CD14-positive monocyte (primary cell): ENCODE results near the gene RELN. TPM values are rescaled to one million over a fixed set of nuclear protein-coding genes. Genes with fewer than 3 reads are reported as not detected.

Experiments used
- DNase-seq, 3 donors: peaks; one replicate each; pipeline ENCODE4 v3.0.0-alpha.2; 2011 to 2022
- H2AFZ ChIP-seq: 2 replicates; pipeline ENCODE4 v1.6.0; 2012; ENCODE audit warnings: mild to moderate bottlenecking, low read depth, low read length, inconsistent platforms; ENCODE audit not compliant: insufficient read depth, poor library complexity, severe bottlenecking
- H3K27ac ChIP-seq, 2 donors: 1 replicate in 1 of 2; 2 replicates in 1 of 2; pipeline ENCODE4 v1.5.1; 2012 to 2013; ENCODE audit warnings: low read length in 2 of 2, control low read depth in 1 of 2, inconsistent platforms in 1 of 2, low read depth in 1 of 2, mild to moderate bottlenecking in 1 of 2
- H3K27me3 ChIP-seq, 2 donors: one replicate each; pipeline versions ENCODE4 v1.6.0 to v1.6.1; 2011 to 2013; ENCODE audit warnings: low read length in 2 of 2; ENCODE audit not compliant: control insufficient read depth in 2 of 2, insufficient read depth in 2 of 2
- H3K36me3 ChIP-seq, 2 donors: replicated peaks in 1 of 2; 1 replicate in 1 of 2; 2 replicates in 1 of 2; pipeline versions ENCODE4 v1.5.1 to v1.6.1; 2012 to 2013; ENCODE audit warnings: low read length in 2 of 2, control low read depth in 1 of 2, inconsistent platforms in 1 of 2, mild to moderate bottlenecking in 1 of 2; ENCODE audit not compliant: insufficient read depth in 2 of 2, control insufficient read depth in 1 of 2
- H3K4me1 ChIP-seq, 2 donors: 1 replicate in 1 of 2; 2 replicates in 1 of 2; pipeline versions ENCODE4 v1.5.1 to v1.6.1; 2012 to 2013; ENCODE audit warnings: low read length in 2 of 2, control low read depth in 1 of 2, inconsistent platforms in 1 of 2, mild to moderate bottlenecking in 1 of 2, moderate library complexity in 1 of 2; ENCODE audit not compliant: insufficient read depth in 2 of 2, control insufficient read depth in 1 of 2
- H3K4me2 ChIP-seq: replicated peaks from 2 replicates; pipeline ENCODE3; 2012; ENCODE audit warnings: low read length, moderate library complexity, mild to moderate bottlenecking; ENCODE audit not compliant: poor library complexity, severe bottlenecking; ENCODE audit errors: extremely low read depth
- H3K4me3 ChIP-seq, 3 experiments: fragments of 200-600 bp in 1 of 3; sonication (generic) in 1 of 3; replicated peaks in 1 of 3; 1 replicate in 2 of 3; 2 replicates in 1 of 3; pipeline ENCODE4 v1.5.1; 2011 to 2013; ENCODE audit warnings: low read length in 3 of 3, mild to moderate bottlenecking in 3 of 3, control low read depth in 2 of 3, low read depth in 2 of 3, inconsistent platforms in 1 of 3, moderate library complexity in 1 of 3
- H3K79me2 ChIP-seq: 2 replicates; pipeline ENCODE4 v1.6.0; 2012; ENCODE audit warnings: mild to moderate bottlenecking, control low read depth, inconsistent platforms, low read length, moderate library complexity; ENCODE audit not compliant: insufficient read depth
- H3K9ac ChIP-seq: 2 replicates; pipeline ENCODE4 v1.6.0; 2017; ENCODE audit warnings: low read length, mild to moderate bottlenecking; ENCODE audit not compliant: insufficient read depth, poor library complexity, severe bottlenecking
- H3K9me3 ChIP-seq, 2 donors: replicated peaks in 1 of 2; 1 replicate in 1 of 2; 2 replicates in 1 of 2; pipeline versions ENCODE4 v1.5.1 to v1.6.1; 2012 to 2013; ENCODE audit warnings: low read length in 2 of 2, control low read depth in 1 of 2; ENCODE audit not compliant: control insufficient read depth in 1 of 2, insufficient read depth in 1 of 2
- H4K20me1 ChIP-seq: 2 replicates; pipeline ENCODE4 v1.6.0; 2012; ENCODE audit warnings: mild to moderate bottlenecking, low read length, control low read depth, moderate library complexity; ENCODE audit not compliant: insufficient read depth
- H3K27ac Mint-ChIP-seq, 7 donors: one replicate each; pipeline ENCODE4 v1.8.0; 2020; ENCODE audit warnings: mild to moderate bottlenecking in 7 of 7, mixed read lengths in 7 of 7, moderate library complexity in 6 of 7, inconsistent platforms in 2 of 7
- H3K27me3 Mint-ChIP-seq, 3 donors: one replicate each; pipeline ENCODE4 v1.8.0; 2021 to 2022; ENCODE audit warnings: low read depth in 3 of 3, mild to moderate bottlenecking in 3 of 3, mixed read lengths in 3 of 3, moderate library complexity in 3 of 3, inconsistent platforms in 1 of 3
- H3K36me3 Mint-ChIP-seq, 2 donors: one replicate each; pipeline ENCODE4 v1.8.0; 2020; ENCODE audit warnings: mixed read lengths in 2 of 2, inconsistent platforms in 1 of 2, mild to moderate bottlenecking in 1 of 2
- H3K4me1 Mint-ChIP-seq: one replicate; pipeline ENCODE4 v1.8.0; 2020; ENCODE audit warnings: mild to moderate bottlenecking, mixed read lengths
- H3K4me3 Mint-ChIP-seq, 2 donors: one replicate each; pipeline ENCODE4 v1.8.0; 2020; ENCODE audit warnings: mild to moderate bottlenecking in 2 of 2, mixed read lengths in 2 of 2, moderate library complexity in 1 of 2
- H3K9me3 Mint-ChIP-seq, 7 donors: one replicate each; pipeline ENCODE4 v1.8.0; 2020 to 2022; ENCODE audit warnings: mixed read lengths in 7 of 7, mild to moderate bottlenecking in 6 of 7, moderate library complexity in 6 of 7, inconsistent platforms in 2 of 7
- CTCF ChIP-seq: fragments of 200-600 bp; IDR thresholded peaks from one replicate; pipeline ENCODE4 v1.8.0; 2022; ENCODE audit warnings: antibody characterized with exemption, mild to moderate bottlenecking
- WGBS: methylation state at CpG from one replicate; pipeline ENCODE4 v1.1.5; 2013; ENCODE audit warnings: missing lambda C conversion rate; ENCODE audit not compliant: insufficient coverage; 5-methylcytosine and 5-hydroxymethylcytosine counted together
- intact Hi-C, 2 donors: fragments of 100-400 bp; cut with micrococcal nuclease; formaldehyde crosslinking; loops; one replicate each; pipeline versions ENCODE4 v1.15.0 to v1.15.1; 2023
- polyA plus RNA-seq, 3 donors: library from polyadenylated mRNA; depleted of rRNA in 1 of 3; unstranded in 2 of 3; stranded (reverse) in 1 of 3; fragments of 300-500 nt in 2 of 3; fragments of >200 nt in 1 of 3; fragmentation: Illumina TruSeq in 2 of 3; gene quantifications; 1 replicate in 2 of 3; 2 replicates in 1 of 3; pipeline ENCODE4 v1.2.3, GENCODE V29; 2012 to 2021

Gene RELN
- polyA plus RNA-seq, 3 donors = not detected

DNA sequence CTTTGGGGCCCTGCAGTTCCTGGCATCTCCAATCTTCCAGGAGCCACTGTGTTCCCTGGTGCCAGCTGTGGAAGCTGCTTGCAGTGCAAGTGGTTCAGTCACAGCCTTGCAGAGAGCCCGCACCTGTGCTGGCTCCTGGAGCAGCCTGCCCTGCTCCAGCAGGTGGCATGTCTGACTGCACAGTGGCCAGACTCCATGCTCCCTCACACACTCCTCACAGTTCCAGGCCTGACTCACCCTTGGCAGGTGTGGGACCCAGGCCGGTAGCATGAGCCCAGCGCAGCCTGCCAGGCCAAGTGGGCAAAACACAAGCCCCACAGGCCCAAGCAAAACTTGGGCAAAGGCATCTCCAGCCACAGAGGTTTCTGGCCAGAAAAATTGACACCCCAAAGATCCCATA is 33.6 kb upstream of the RELN start:
- H3K27ac Mint-ChIP-seq = no peak overlapping the region
- Histone ChIP-seq H3K9me3 (peaks cover 6 to 16% of the 10 kb centered on the region in 2 donors), H3K4me1 (no peaks in the 10 kb centered on the region), H3K9ac (no peak overlapping the region), H3K4me2 (no peak overlapping the region), H3K36me3 (no peaks in the 10 kb centered on the region), H3K27me3 (no peaks in the 10 kb centered on the region), H3K27ac (no peak overlapping the region), H3K4me3 (no peak overlapping the region), H3K79me2 (no peaks in the 10 kb centered on the region), H2AFZ (no peak overlapping the region), H4K20me1 (no peaks in the 10 kb centered on the region)
- intact Hi-C loops = no loop called here
- no peaks in the 10 kb centered on the region for H3K4me1 Mint-ChIP-seq
- TF ChIP-seq CTCF = no peak
- no peaks in the 10 kb centered on the region for H3K36me3 Mint-ChIP-seq
- H3K27me3 Mint-ChIP-seq = no peaks in the 10 kb centered on the region
- 95% methylated on average over 3 of the region's 3 CpGs for WGBS
- H3K4me3 Mint-ChIP-seq = no peak overlapping the region
- DNase-seq = no peak
- peaks cover 0 to 10% (median 4%) of the 10 kb centered on the region in 7 donors for H3K9me3 Mint-ChIP-seq

DNA sequence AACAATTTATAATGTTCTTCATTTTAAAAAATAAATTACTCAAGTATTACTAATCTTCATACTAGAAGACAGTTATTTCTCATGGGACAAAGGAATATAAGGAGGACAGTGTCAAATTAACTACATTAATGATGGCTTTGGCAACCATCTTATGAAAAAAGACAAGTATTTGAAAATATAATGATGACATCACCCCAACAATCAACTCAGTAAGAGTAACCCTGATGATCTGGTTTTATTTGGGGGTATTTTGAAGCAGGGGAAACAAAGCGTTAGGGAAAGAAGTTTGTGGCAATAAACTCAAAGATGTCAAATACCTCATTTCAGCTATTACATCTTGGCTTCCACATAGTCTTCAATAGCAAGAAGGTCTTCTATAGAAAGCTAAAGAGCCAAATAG is 29.0 kb upstream of the RELN start:
- H3K4me1 ChIP-seq = no peaks in the 10 kb centered on the region
- H3K36me3 ChIP-seq = no peaks in the 10 kb centered on the region
- no peak overlapping the region for H3K27ac ChIP-seq
- H3K4me2 ChIP-seq = no peak overlapping the region
- no peaks in the 10 kb centered on the region for H3K36me3 Mint-ChIP-seq
- H3K9me3 Mint-ChIP-seq = peaks cover 0 to 10% (median 3%) of the 10 kb centered on the region in 7 donors
- H3K4me3 ChIP-seq = no peak overlapping the region
- H3K9me3 ChIP-seq = peaks cover 6 to 16% of the 10 kb centered on the region in 2 donors
- H3K27me3 Mint-ChIP-seq = peaks cover 0 to 2% (median 0%) of the 10 kb centered on the region in 3 donors
- no peaks in the 10 kb centered on the region for H3K27me3 ChIP-seq
- WGBS = no CpG with 5 or more reads among the region's 1 CpG
- no peak for TF ChIP-seq CTCF
- no peaks in the 10 kb centered on the region for H3K79me2 ChIP-seq
- intact Hi-C loops = no loop called here
- no peaks in the 10 kb centered on the region for H3K4me1 Mint-ChIP-seq
- no peak for DNase-seq
- no peaks in the 10 kb centered on the region for H4K20me1 ChIP-seq
- no peak overlapping the region for H3K4me3 Mint-ChIP-seq
- H3K27ac Mint-ChIP-seq = no peak overlapping the region
- no peak overlapping the region for H2AFZ ChIP-seq
- H3K9ac ChIP-seq = no peak overlapping the region
